A549 treated with RU486 at 1 μM for 4 hours (cell line): ENCODE measurements around the gene ZNF860. TPM values are rescaled to one million over a fixed set of nuclear protein-coding genes. Genes with fewer than 3 reads are reported as not detected.

Experiments
- total RNA-seq: library from RNA; stranded (reverse); fragments of 200-300 nt; extraction: Qiagen RNA extraction; gene quantifications from 5 replicates; pipeline ENCODE4 v1.2.3, GENCODE V29; 2022; ENCODE audit warnings: low read depth

ZNF860 gene
- 0.95 to 2.1 TPM (median 1.2 TPM) in 5 replicates for total RNA-seq

DNA sequence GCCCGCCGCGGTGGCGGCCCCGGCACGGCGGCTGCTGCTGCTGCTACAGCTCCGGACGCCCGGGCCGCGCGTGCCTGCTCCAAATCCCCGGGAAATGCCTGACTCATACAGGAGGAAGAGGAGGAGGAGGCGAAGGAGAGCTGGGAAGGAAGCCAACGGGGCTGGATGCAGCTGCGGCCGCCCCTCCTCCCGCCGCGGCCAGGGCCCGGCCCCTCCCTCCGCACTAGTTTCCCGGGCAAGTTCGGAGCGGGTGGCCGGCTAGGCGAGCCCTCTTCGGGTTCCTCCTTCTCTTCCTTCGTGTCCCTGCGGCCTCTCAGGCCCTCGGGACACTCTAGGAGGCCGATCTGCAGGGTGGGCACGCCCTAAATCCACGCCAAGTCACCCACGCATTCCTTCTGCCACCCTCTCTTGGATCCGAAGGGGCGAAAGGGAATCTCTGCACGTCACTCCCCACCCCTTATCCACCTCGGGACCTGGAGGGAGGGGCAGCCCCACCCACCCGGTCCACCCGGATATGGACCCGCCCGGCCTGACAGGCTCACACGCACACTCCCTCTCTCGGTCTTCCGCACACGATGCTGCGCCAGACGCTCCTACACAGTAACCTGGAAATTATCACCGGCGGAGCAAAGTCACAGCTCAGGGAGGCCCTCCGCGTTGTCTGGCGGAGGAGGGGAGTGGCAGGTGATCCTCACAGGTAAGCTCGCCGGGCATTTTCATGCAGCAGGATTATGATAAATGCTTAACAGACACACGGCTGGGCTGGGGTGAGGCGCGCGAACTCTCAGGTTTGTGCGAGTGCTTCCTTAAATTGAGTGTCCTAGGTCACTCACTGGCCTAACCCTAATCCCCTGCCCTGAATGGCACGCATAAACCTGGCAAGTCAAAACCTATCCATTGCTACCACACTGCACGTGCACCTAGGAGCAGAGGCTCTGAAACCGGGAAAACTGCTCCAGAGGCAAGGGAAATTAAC lies at the start of gene ZNF860, which contains the start of gene OSBPL10:
Gene ZNF860 (plus strand): TSS at position 545 of the 976 bp plus-strand sequence. CDS start 7,330 bp downstream, outside the sequence.
Gene OSBPL10 (minus strand): TSS at position 57 of the 976 bp plus-strand sequence. CDS start 83 bp downstream, outside the sequence.

Other genes with a start within 250 kb of the ZNF860 start
- 14.6 to 19.0 TPM (median 15.8 TPM) in 5 replicates for gene OSBPL10, start 488 bp upstream of the ZNF860 start, total RNA-seq
- gene GPD1L, start 124.9 kb downstream of the ZNF860 start, total RNA-seq = 11.9 to 19.6 TPM (median 19.0 TPM) in 5 replicates